Panc1 (cell line): ENCODE results near the gene TGM4.

Experiments used
- POLR2AphosphoS5 ChIP-seq: IDR thresholded peaks from 2 replicates; pipeline ENCODE4 v1.6.1; 2012; ENCODE audit warnings: mild to moderate bottlenecking, low read depth, low read length, moderate library complexity
- TF ChIP-seq, protein P1 (sequence below): fragments of 450-650 bp; IDR thresholded peaks from 2 replicates; pipeline ENCODE4 v1.5.1; 2017; ENCODE audit warnings: mild to moderate bottlenecking

- TF ChIP-seq, protein P1, sequence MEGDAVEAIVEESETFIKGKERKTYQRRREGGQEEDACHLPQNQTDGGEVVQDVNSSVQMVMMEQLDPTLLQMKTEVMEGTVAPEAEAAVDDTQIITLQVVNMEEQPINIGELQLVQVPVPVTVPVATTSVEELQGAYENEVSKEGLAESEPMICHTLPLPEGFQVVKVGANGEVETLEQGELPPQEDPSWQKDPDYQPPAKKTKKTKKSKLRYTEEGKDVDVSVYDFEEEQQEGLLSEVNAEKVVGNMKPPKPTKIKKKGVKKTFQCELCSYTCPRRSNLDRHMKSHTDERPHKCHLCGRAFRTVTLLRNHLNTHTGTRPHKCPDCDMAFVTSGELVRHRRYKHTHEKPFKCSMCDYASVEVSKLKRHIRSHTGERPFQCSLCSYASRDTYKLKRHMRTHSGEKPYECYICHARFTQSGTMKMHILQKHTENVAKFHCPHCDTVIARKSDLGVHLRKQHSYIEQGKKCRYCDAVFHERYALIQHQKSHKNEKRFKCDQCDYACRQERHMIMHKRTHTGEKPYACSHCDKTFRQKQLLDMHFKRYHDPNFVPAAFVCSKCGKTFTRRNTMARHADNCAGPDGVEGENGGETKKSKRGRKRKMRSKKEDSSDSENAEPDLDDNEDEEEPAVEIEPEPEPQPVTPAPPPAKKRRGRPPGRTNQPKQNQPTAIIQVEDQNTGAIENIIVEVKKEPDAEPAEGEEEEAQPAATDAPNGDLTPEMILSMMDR: no peak
- no peak for TF ChIP-seq POLR2AphosphoS5
Observed at GRCh38 chr3:44929782-44930181, 55.4 kb downstream of the TGM4 start.
